Measurements from ENCODE around the gene RRAGC. TPM values are rescaled to one million over a fixed set of nuclear protein-coding genes. Genes with fewer than 3 reads are reported as not detected.

The RRAGC gene
- total RNA-seq, result 9.0 and 9.3 TPM in 2 replicates

GRCh38 chr1:38859561-38860453 lies at the start of gene RRAGC:
TSS of gene RRAGC (minus strand) at chr1:38859772. CDS start at chr1:38859646, 126 bp downstream.

GRCh38 chr1:38881487-38881886 lies 21.9 kb upstream of the RRAGC start, which contains the start of gene GJA9:
TSS of gene GJA9 (minus strand) at chr1:38881587. CDS start at chr1:38876098, 5,489 bp downstream.

GRCh38 chr1:38873027-38873969 lies 13.7 kb upstream of the RRAGC start, which contains the start of gene MYCBP:
TSS of gene MYCBP (minus strand) at chr1:38873348. CDS start at chr1:38873305, 43 bp downstream.

Small RNA genes lying within 50 kb of the gene (small RNA-seq; reads per million reads assigned to genes)
- not detected for gene GJA9-MYCBP

Other genes starting within 250 kb of the RRAGC start
- 10.2 and 15.1 TPM in 2 replicates for gene MYCBP, start 13.6 kb upstream of the RRAGC start, total RNA-seq
- gene GJA9, start 21.8 kb upstream of the RRAGC start, total RNA-seq, result 0.11 TPM in 1 of 2 replicates, not detected in the other
- gene RHBDL2, start 82.1 kb upstream of the RRAGC start, total RNA-seq, result 0.11 and 0.79 TPM in 2 replicates
- gene AKIRIN1, start 131.5 kb upstream of the RRAGC start, total RNA-seq, result 36.5 and 39.9 TPM in 2 replicates
- gene NDUFS5, start 166.6 kb upstream of the RRAGC start, total RNA-seq, result 243 and 274 TPM in 2 replicates